Measurements from ENCODE around the gene PDGFC.

DNA sequence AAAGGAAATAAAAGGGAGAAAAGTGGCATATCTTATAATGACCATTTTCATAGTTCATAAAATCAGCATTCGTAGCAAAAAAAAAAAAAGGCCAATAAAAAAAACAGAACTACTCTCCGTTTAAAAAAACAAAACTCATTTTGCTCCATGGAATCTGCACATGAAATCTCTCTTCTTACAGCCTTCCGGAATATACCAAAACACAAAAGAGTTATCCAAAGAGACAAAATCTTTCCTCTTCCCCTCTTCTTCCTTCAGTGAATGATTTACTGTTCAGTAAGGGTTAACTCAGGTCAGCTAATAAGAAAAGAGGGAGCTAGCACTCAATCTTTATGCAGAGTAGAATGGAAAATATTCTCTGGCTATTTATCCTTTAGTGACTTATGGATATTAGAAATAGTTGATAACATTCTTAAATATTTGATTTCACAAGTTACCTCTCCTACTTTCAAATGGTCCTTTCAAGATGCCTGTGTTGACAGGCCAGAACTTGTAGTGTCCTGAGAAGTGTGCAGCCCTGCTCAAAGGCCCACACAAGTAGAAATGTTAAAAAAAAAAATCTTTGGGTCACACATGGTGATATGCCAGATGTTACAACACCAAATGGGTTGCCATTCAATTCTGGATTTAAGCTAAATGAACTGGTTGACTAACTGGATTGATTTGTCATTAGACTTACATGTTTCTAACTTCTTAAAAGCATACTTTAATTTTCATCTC lies 42.1 kb downstream of the PDGFC start:
- TF ChIP-seq EZH2 (IDR thresholded peaks at IDR 0.05; ENCODE audit: borderline replicate concordance, insufficient read depth, low read length, poor library complexity, severe bottlenecking) (no peak), CTCF (IDR thresholded peaks at IDR 0.05; ENCODE audit: poor library complexity, severe bottlenecking) (no peak), TAF1 (IDR thresholded peaks at IDR 0.05; ENCODE audit: low read depth) (no peak), POLR2AphosphoS5 (IDR thresholded peaks at IDR 0.05) (no peak), EP300 (conservative IDR thresholded peaks at IDR 0.05; ENCODE audit: poor library complexity, severe bottlenecking) (no peak), RAD21 (conservative IDR thresholded peaks at IDR 0.05) (no peak), SMC3 (conservative IDR thresholded peaks at IDR 0.05; ENCODE audit: poor library complexity) (no peak), MXI1 (conservative IDR thresholded peaks at IDR 0.05; ENCODE audit: poor library complexity, severe bottlenecking) (no peak)
- TF ChIP-seq, protein P1, sequence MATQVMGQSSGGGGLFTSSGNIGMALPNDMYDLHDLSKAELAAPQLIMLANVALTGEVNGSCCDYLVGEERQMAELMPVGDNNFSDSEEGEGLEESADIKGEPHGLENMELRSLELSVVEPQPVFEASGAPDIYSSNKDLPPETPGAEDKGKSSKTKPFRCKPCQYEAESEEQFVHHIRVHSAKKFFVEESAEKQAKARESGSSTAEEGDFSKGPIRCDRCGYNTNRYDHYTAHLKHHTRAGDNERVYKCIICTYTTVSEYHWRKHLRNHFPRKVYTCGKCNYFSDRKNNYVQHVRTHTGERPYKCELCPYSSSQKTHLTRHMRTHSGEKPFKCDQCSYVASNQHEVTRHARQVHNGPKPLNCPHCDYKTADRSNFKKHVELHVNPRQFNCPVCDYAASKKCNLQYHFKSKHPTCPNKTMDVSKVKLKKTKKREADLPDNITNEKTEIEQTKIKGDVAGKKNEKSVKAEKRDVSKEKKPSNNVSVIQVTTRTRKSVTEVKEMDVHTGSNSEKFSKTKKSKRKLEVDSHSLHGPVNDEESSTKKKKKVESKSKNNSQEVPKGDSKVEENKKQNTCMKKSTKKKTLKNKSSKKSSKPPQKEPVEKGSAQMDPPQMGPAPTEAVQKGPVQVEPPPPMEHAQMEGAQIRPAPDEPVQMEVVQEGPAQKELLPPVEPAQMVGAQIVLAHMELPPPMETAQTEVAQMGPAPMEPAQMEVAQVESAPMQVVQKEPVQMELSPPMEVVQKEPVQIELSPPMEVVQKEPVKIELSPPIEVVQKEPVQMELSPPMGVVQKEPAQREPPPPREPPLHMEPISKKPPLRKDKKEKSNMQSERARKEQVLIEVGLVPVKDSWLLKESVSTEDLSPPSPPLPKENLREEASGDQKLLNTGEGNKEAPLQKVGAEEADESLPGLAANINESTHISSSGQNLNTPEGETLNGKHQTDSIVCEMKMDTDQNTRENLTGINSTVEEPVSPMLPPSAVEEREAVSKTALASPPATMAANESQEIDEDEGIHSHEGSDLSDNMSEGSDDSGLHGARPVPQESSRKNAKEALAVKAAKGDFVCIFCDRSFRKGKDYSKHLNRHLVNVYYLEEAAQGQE (IDR thresholded peaks at IDR 0.05; ENCODE audit: borderline replicate concordance) = no peak
